SK-N-MC (cell line): ENCODE results near the gene KRTAP2-2.
"Not testable (repeated sequence)": the region's sequence is repeated elsewhere in the genome, so short reads cannot be mapped to it uniquely, and the experiment has no call there.

Experiments used
- DNase-seq: peaks from one replicate; pipeline ENCODE4 v3.0.0-alpha.2; 2011; ENCODE audit warnings: low read depth, low spot score
- H3K27ac ChIP-seq: fragments of 200-600 bp; sonication (generic); 2 replicates; pipeline ENCODE4 v1.5.1; 2016; ENCODE audit warnings: mixed run types
- H3K36me3 ChIP-seq: fragments of 200-600 bp; sonication (generic); 2 replicates; pipeline ENCODE4 v1.6.1; 2017; ENCODE audit warnings: antibody characterized with exemption, low read length, mixed read lengths; ENCODE audit not compliant: insufficient read depth
- H3K4me3 ChIP-seq: fragments of 200-600 bp; sonication (generic); 2 replicates; pipeline ENCODE4 v1.5.1; 2016
- H3K9ac ChIP-seq: fragments of 200-600 bp; sonication (generic); 2 replicates; pipeline ENCODE4 v1.8.0; 2017; ENCODE audit warnings: mixed run types, mixed read lengths; ENCODE audit not compliant: insufficient read length
- H3K9me3 ChIP-seq: fragments of 200-600 bp; sonication (generic); 2 replicates; pipeline ENCODE4 v1.6.1; 2017; ENCODE audit warnings: low read depth, mild to moderate bottlenecking, antibody characterized with exemption, low read length, moderate library complexity, mixed read lengths
- EZH2 ChIP-seq: fragments of 200-600 bp; sonication (generic); IDR thresholded peaks from one replicate; pipeline ENCODE4 v1.6.1; 2017; ENCODE audit warnings: antibody characterized with exemption
- FOXP2 ChIP-seq: optimal IDR thresholded peaks from 2 replicates; pipeline ENCODE3; 2011; ENCODE audit warnings: mild to moderate bottlenecking, moderate library complexity; ENCODE audit not compliant: insufficient read depth; ENCODE audit errors: extremely low read length, control extremely low read depth
- POLR2AphosphoS5 ChIP-seq: IDR thresholded peaks from 2 replicates; pipeline ENCODE4 v1.6.1; 2012; ENCODE audit warnings: mild to moderate bottlenecking, low read depth, low read length, borderline replicate concordance

The KRTAP2-2 gene

GRCh38 chr17:41055130-41055529, at the start of gene KRTAP2-2:
Gene KRTAP2-2, minus strand, starts transcription at chr17:41055230. Its CDS starts 19 bp downstream, at chr17:41055211.
- not testable (repeated sequence) for H3K9ac ChIP-seq, DNase-seq, H3K9me3 ChIP-seq

GRCh38 chr17:41104386-41105038, 49.5 kb upstream of the KRTAP2-2 start:
- H3K36me3 ChIP-seq, H3K27ac ChIP-seq, DNase-seq, H3K9me3 ChIP-seq, H3K9ac ChIP-seq, H3K4me3 ChIP-seq: not testable (repeated sequence)

More at GRCh38 chr17:41055130-41055529, at the start of gene KRTAP2-2:
- H3K36me3 ChIP-seq, H3K27ac ChIP-seq, H3K4me3 ChIP-seq: not testable (repeated sequence)

- DNase-seq = no peak
- H3K36me3 ChIP-seq = no peaks in the 10 kb centered on the region
- no peak overlapping the region for H3K9ac ChIP-seq
- H3K27ac ChIP-seq = peak overlapping the region; percentile 63
- no peaks in the 10 kb centered on the region for H3K9me3 ChIP-seq
- no peak overlapping the region for H3K4me3 ChIP-seq
- TF ChIP-seq EZH2 = no peak
- TF ChIP-seq FOXP2 = no peak
- no peak; the same call in 1 of the 2 replicates for TF ChIP-seq POLR2AphosphoS5
Measured at GRCh38 chr17:41103896-41104295, 48.9 kb upstream of the KRTAP2-2 start.

- DNase-seq = no peak
- Histone ChIP-seq H3K36me3 (no peaks in the 10 kb centered on the region), H3K9ac (no peak within 1 kb of the TSS), H3K4me3 (no peak within 1 kb of the TSS), H3K27ac (0 out of 2 replicates have a peak within 1 kb of the TSS, but pooled peaks have one; percentile 44), H3K9me3 (no peaks in the 10 kb centered on the region)
- TF ChIP-seq POLR2AphosphoS5 (no peak), FOXP2 (no peak)
Measured at GRCh38 chr17:41101586-41102259, 46.7 kb upstream of the KRTAP2-2 start, which contains the start of gene KRTAP4-16. Gene KRTAP4-16, minus strand, starts transcription at chr17:41102209. Its CDS starts 0 bp downstream, at chr17:41102209.

- Histone ChIP-seq H3K4me3 (peak overlapping the region; percentile 38; the same call in 1 of the 2 replicates), H3K27ac (peak overlapping the region; percentile 94)
- H3K36me3 ChIP-seq, H3K9me3 ChIP-seq, H3K9ac ChIP-seq: not testable (repeated sequence)
- peak; percentile 96 for DNase-seq
Measured at GRCh38 chr17:41099682-41100480, 44.9 kb upstream of the KRTAP2-2 start.

- Histone ChIP-seq H3K9ac (no peak overlapping the region), H3K4me3 (no peak overlapping the region), H3K36me3 (no peaks in the 10 kb centered on the region; the same call in 1 of the 2 replicates), H3K9me3 (no peaks in the 10 kb centered on the region), H3K27ac (no peak overlapping the region)
- no peak for TF ChIP-seq EZH2
- no peak for TF ChIP-seq FOXP2
- no peak for TF ChIP-seq POLR2AphosphoS5
- no peak for DNase-seq
Measured at GRCh38 chr17:41098481-41098880, 43.5 kb upstream of the KRTAP2-2 start.

GRCh38 chr17:41098042-41098441, 43.0 kb upstream of the KRTAP2-2 start, which contains the start of gene KRTAP4-8:
Gene KRTAP4-8, minus strand, starts transcription at chr17:41098142. Its CDS starts 58 bp downstream, at chr17:41098084.
- TF ChIP-seq EZH2 (no peak), POLR2AphosphoS5 (no peak), FOXP2 (no peak)
- Histone ChIP-seq H3K9ac (no peak within 1 kb of the TSS), H3K4me3 (no peak within 1 kb of the TSS), H3K9me3 (no peaks in the 10 kb centered on the region), H3K36me3 (no peaks in the 10 kb centered on the region; the same call in 1 of the 2 replicates), H3K27ac (peak within 1 kb of the TSS; percentile 94; the same call in 1 of the 2 replicates)
- no peak for DNase-seq

GRCh38 chr17:41096055-41096454, 41.0 kb upstream of the KRTAP2-2 start:
- DNase-seq = no peak
- Histone ChIP-seq H3K9me3 (0 out of 2 replicates have a peak, but pooled peaks cover 4% of the 10 kb centered on the region), H3K27ac (no peak overlapping the region), H3K4me3 (no peak overlapping the region), H3K36me3 (no peaks in the 10 kb centered on the region; the same call in 1 of the 2 replicates), H3K9ac (no peak overlapping the region)
- TF ChIP-seq POLR2AphosphoS5 (no peak), EZH2 (no peak), FOXP2 (no peak)

GRCh38 chr17:41088760-41089352, 33.8 kb upstream of the KRTAP2-2 start:
- not testable (repeated sequence) for H3K9ac ChIP-seq, H3K27ac ChIP-seq, H3K9me3 ChIP-seq, H3K36me3 ChIP-seq, DNase-seq
- peak overlapping the region; percentile 57 for H3K4me3 ChIP-seq

GRCh38 chr17:41084100-41084856, 29.2 kb upstream of the KRTAP2-2 start, which contains the start of gene KRTAP4-7:
Gene KRTAP4-7, plus strand, starts transcription at chr17:41084150. Its CDS starts 57 bp downstream, at chr17:41084207.
- not testable (repeated sequence) for H3K9ac ChIP-seq, H3K36me3 ChIP-seq, DNase-seq, H3K9me3 ChIP-seq
- H3K27ac ChIP-seq = peak within 1 kb of the TSS; percentile 87; the same call in 1 of the 2 replicates
- peak within 1 kb of the TSS; percentile 27; the same call in 1 of the 2 replicates for H3K4me3 ChIP-seq

- not testable (repeated sequence) for H3K9me3 ChIP-seq, H3K9ac ChIP-seq, H3K27ac ChIP-seq, DNase-seq, H3K4me3 ChIP-seq, H3K36me3 ChIP-seq
Measured at GRCh38 chr17:41083427-41083826, 28.4 kb upstream of the KRTAP2-2 start.
